GM23248 (cell line): ENCODE data around the gene CACNB4. TPM values are rescaled to one million over a fixed set of nuclear protein-coding genes. Genes with fewer than 3 reads are reported as not detected.

Experiments used
- DNase-seq: peaks from one replicate; pipeline ENCODE4 v3.0.0-alpha.2; 2015
- H2AFZ ChIP-seq: fragments of 200-600 bp; sonication (generic); 2 replicates; pipeline ENCODE4 v1.6.1; 2016; ENCODE audit warnings: antibody characterized with exemption
- H3F3A ChIP-seq: fragments of 200-600 bp; sonication (generic); 2 replicates; pipeline ENCODE4 v1.6.1; 2016; ENCODE audit warnings: mild to moderate bottlenecking, antibody characterized with exemption, mixed run types; ENCODE audit not compliant: insufficient read depth
- H3K27ac ChIP-seq: fragments of 200-600 bp; sonication (generic); 2 replicates; pipeline ENCODE4 v1.5.1; 2016; ENCODE audit warnings: mild to moderate bottlenecking
- H3K27me3 ChIP-seq: fragments of 200-600 bp; sonication (generic); replicated peaks from 2 replicates; pipeline ENCODE4 v1.6.1; 2016; ENCODE audit warnings: mild to moderate bottlenecking; ENCODE audit not compliant: insufficient read depth
- H3K36me3 ChIP-seq: fragments of 200-600 bp; sonication (generic); 2 replicates; pipeline ENCODE4 v1.6.1; 2016; ENCODE audit warnings: low read depth, mild to moderate bottlenecking
- H3K4me1 ChIP-seq: fragments of 200-600 bp; sonication (generic); 2 replicates; pipeline ENCODE4 v1.6.1; 2016; ENCODE audit warnings: mild to moderate bottlenecking; ENCODE audit not compliant: insufficient read depth
- H3K4me2 ChIP-seq: fragments of 200-600 bp; sonication (generic); one replicate; pipeline ENCODE4 v1.6.1; 2016; ENCODE audit warnings: mild to moderate bottlenecking; ENCODE audit not compliant: unreplicated experiment
- H3K4me3 ChIP-seq: fragments of 200-600 bp; sonication (generic); 2 replicates; pipeline ENCODE4 v1.5.1; 2016; ENCODE audit warnings: mild to moderate bottlenecking
- H3K79me2 ChIP-seq: fragments of 200-600 bp; sonication (generic); 2 replicates; pipeline ENCODE4 v1.6.1; 2016; ENCODE audit warnings: mild to moderate bottlenecking; ENCODE audit not compliant: insufficient read depth
- H3K9ac ChIP-seq: fragments of 200-600 bp; sonication (generic); 2 replicates; pipeline ENCODE4 v1.6.1; 2016; ENCODE audit warnings: mild to moderate bottlenecking
- H3K9me2 ChIP-seq: fragments of 200-600 bp; sonication (generic); 2 replicates; pipeline ENCODE4 v1.6.1; 2016; ENCODE audit warnings: mixed run types, mild to moderate bottlenecking, moderate library complexity; ENCODE audit not compliant: insufficient read depth
- H3K9me3 ChIP-seq: fragments of 200-600 bp; sonication (generic); one replicate; pipeline ENCODE4 v1.6.1; 2017; ENCODE audit warnings: low read depth
- H4K20me1 ChIP-seq: fragments of 200-600 bp; sonication (generic); 2 replicates; pipeline ENCODE4 v1.6.0; 2016; ENCODE audit not compliant: insufficient read depth
- EZH2 ChIP-seq: fragments of 200-600 bp; sonication (generic); IDR thresholded peaks from 2 replicates; pipeline ENCODE4 v1.6.1; 2018; ENCODE audit warnings: antibody characterized with exemption, mild to moderate bottlenecking; ENCODE audit not compliant: insufficient read depth, poor library complexity, severe bottlenecking
- EZH2phosphoT487 ChIP-seq: fragments of 200-600 bp; sonication (generic); IDR thresholded peaks from 2 replicates; pipeline ENCODE4 v1.6.1; 2018; ENCODE audit warnings: antibody characterized with exemption, moderate library complexity, mild to moderate bottlenecking, low read depth; ENCODE audit not compliant: insufficient read depth
- WGBS, 2 experiments: methylation state at CpG; one replicate each; pipeline ENCODE4 v1.1.6; 2015 to 2017; ENCODE audit warnings: low lambda C conversion rate in 2 of 2, low coverage in 1 of 2; ENCODE audit errors: missing lambda C conversion rate in 2 of 2; 5-methylcytosine and 5-hydroxymethylcytosine counted together
- in situ Hi-C: fragments of 300-500 bp; cut with MboI; formaldehyde crosslinking; loops from 2 replicates; pipeline ENCODE4 v1.15.0; 2020
- polyA plus RNA-seq: library from polyadenylated mRNA; unstranded; fragments of >200 nt; fragmentation: Nextera tagmentation; extraction: Ambion mirVana; gene quantifications from 2 replicates; pipeline ENCODE4 v1.2.1, GENCODE V29; 2016
- total RNA-seq: library from RNA; depleted of rRNA; stranded (reverse); fragments of >200 nt; shearing (Covaris generic); gene quantifications from 2 replicates; pipeline ENCODE4 v1.2.3, GENCODE V29; 2014

The CACNB4 gene
- total and polyA plus RNA-seq, 2 experiments from 2014 or later, result 0.05 to 0.11 TPM

DNA sequence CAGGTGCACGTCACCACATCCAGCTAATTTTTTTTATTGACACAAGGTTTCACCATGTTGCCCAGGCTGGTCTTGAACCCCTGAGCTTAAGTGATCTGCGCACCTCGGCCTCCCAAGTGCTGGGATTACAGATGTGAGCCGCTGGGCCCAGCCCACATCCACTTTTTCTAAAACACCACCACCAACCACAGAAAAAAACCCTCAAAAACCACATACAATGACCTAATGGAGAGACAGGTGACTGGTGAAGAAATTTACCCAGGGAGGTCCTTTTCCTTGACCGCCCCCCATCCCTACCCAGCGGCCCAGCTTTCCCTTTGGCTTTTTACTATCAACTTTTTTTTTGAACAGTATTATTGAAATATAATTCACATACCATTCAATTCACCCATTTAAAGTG is 47.9 kb downstream of the CACNB4 start:
- H2AFZ ChIP-seq, result no peak overlapping the region
- in situ Hi-C loops, result no loop called here
- H3F3A ChIP-seq, result peaks cover 15% of the 10 kb centered on the region; the same call in 1 of the 2 replicates
- no peak for DNase-seq
- TF ChIP-seq EZH2, result no peak
- no peak for TF ChIP-seq EZH2phosphoT487
- H3K36me3 ChIP-seq, result no peaks in the 10 kb centered on the region
- no peaks in the 10 kb centered on the region for H3K9me2 ChIP-seq
- H3K79me2 ChIP-seq, result no peaks in the 10 kb centered on the region
- no peak overlapping the region for H3K4me3 ChIP-seq
- no peak overlapping the region for H3K9ac ChIP-seq
- peaks cover 11% of the 10 kb centered on the region for H3K4me1 ChIP-seq
- H4K20me1 ChIP-seq, result no peaks in the 10 kb centered on the region
- WGBS, 2 experiments, result 78 to 80% methylated on average over 6 of the region's 6 CpGs
- H3K27me3 ChIP-seq, result peaks cover 81% of the 10 kb centered on the region
- H3K27ac ChIP-seq, result no peak overlapping the region
- no peaks in the 10 kb centered on the region for H3K9me3 ChIP-seq
- no peak overlapping the region for H3K4me2 ChIP-seq

DNA sequence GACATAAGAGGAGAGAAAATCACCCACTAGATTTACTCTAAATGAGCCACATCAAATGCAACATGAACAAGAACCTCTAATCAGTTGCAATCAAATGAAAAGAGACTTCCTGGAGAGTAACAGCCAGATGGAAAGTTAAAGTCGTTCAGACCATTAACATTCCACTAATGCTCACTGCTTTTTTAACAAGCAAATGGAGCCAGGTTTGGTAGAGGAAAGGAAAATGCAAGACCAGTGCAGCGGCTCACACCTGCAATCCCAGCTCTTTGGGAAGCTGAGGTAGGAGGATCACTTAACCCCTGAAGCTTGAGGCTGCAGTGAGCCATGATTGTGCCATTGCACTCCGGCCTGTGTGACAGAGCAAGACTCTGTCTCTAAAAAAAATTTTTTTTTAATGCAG is 48.5 kb downstream of the CACNB4 start:
- WGBS, 2 experiments, result 61 to 64% methylated on average over 3 of the region's 3 CpGs
- in situ Hi-C loops, result no loop called here
- no peak for TF ChIP-seq EZH2phosphoT487
- no peak for TF ChIP-seq EZH2

DNA sequence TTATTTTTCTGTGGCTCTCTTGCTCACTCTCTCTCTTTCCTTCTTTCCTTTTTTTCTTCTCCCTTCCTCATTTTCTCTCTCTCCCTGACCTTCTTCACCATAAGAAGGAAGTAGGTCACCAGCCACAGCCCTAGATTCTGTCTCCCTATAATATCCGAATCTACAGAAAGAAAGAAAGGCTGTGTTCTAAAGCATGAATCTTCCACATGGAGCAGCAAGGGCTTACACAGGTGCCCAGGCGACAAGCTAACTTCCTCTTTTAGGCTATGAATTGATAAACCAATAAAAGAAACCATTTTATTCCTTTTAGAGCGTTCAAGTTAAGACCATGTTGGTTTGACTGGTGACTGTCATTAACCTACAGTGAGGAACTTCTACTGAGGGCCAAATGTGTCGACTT is 49.3 kb downstream of the CACNB4 start:
- Histone ChIP-seq H3K79me2 (no peaks in the 10 kb centered on the region), H3K9me2 (no peaks in the 10 kb centered on the region), H3K4me1 (no peaks in the 10 kb centered on the region), H3K9ac (no peak overlapping the region), H3K9me3 (no peaks in the 10 kb centered on the region), H3K27ac (no peak overlapping the region), H3K4me3 (no peak overlapping the region), H3K36me3 (no peaks in the 10 kb centered on the region), H3K4me2 (no peak overlapping the region), H4K20me1 (no peaks in the 10 kb centered on the region), H2AFZ (no peak overlapping the region), H3F3A (0 out of 2 replicates have a peak, but pooled peaks cover 3% of the 10 kb centered on the region), H3K27me3 (peaks cover 87% of the 10 kb centered on the region)
- TF ChIP-seq EZH2, result no peak
- TF ChIP-seq EZH2phosphoT487, result no peak
- in situ Hi-C loops, result loop anchor here (10.0 to 25.0 kb wide), 2 partner anchors 115 to 588 kb away; no protein-coding TSS in a partner anchor
- 63 to 70% methylated on average over 4 of the region's 4 CpGs for WGBS, 2 experiments
- no peak for DNase-seq

More for the DNA sequence above, 48.5 kb downstream of the CACNB4 start:
- H3K79me2 ChIP-seq, result no peaks in the 10 kb centered on the region
- no peaks in the 10 kb centered on the region for H3K36me3 ChIP-seq
- peaks cover 7% of the 10 kb centered on the region for H3K4me1 ChIP-seq
- peaks cover 81% of the 10 kb centered on the region for H3K27me3 ChIP-seq
- DNase-seq, result no peak
- no peaks in the 10 kb centered on the region for H3K9me2 ChIP-seq
- no peak overlapping the region for H3K4me2 ChIP-seq
- no peak overlapping the region for H3K27ac ChIP-seq
- no peaks in the 10 kb centered on the region for H4K20me1 ChIP-seq
- H3K9me3 ChIP-seq, result no peaks in the 10 kb centered on the region
- no peak overlapping the region for H3K4me3 ChIP-seq
- H3F3A ChIP-seq, result peaks cover 10% of the 10 kb centered on the region; the same call in 1 of the 2 replicates
- H2AFZ ChIP-seq, result no peak overlapping the region
- H3K9ac ChIP-seq, result no peak overlapping the region

DNA sequence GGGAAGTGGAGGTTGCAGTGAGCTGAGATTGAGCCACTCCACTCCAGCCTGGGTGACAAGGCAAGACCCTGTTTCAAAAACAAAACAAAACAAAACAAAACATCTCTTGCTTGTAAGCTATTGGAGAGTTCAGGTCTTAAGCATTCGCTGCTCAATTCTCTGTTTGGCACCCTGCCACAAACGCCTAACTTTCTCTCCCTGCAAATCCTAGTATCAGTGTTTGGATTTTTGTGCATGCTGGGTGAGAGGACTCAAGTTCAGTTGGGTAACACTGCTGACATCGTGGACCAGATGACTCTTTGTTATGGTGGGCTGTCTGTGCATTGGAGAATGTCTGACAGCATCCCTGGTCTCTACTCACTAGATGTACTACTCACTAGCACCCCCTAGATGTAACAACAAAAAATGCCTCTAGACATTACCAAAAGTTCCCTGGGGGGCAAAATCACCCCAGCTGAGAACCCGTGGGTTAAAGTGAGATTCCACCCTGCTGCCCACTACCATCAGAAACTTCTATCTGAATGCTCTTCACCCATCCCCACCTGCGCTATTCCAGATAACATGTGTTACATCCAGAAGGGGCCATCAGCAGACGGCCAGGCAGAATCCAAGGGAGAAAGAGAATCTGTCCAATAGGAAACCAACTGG is 50.9 kb downstream of the CACNB4 start:
- Histone ChIP-seq H2AFZ (no peak overlapping the region), H3K27me3 (peaks cover 91% of the 10 kb centered on the region), H3K9ac (no peak overlapping the region), H3K36me3 (no peaks in the 10 kb centered on the region), H3K27ac (no peak overlapping the region), H3F3A (no peaks in the 10 kb centered on the region), H3K4me3 (no peak overlapping the region), H3K4me2 (no peak overlapping the region), H3K9me2 (no peaks in the 10 kb centered on the region), H3K79me2 (no peaks in the 10 kb centered on the region), H3K9me3 (no peaks in the 10 kb centered on the region), H4K20me1 (no peaks in the 10 kb centered on the region), H3K4me1 (no peaks in the 10 kb centered on the region)
- TF ChIP-seq EZH2phosphoT487, result no peak
- no peak for TF ChIP-seq EZH2
- in situ Hi-C loops, result loop anchor here (10.0 to 25.0 kb wide), 2 partner anchors 117 to 589 kb away; no protein-coding TSS in a partner anchor
- WGBS, 2 experiments, result 64 to 67% methylated on average over 6 of the region's 6 CpGs
- DNase-seq, result peak; percentile 38
